GM12873 (cell line): ENCODE results near the gene NADK2.

Source experiments
- CTCF ChIP-seq: IDR thresholded peaks from 2 replicates; pipeline ENCODE4 v1.5.1; 2012; ENCODE audit warnings: low read depth, mild to moderate bottlenecking, moderate library complexity, low read length, control low read depth; ENCODE audit not compliant: insufficient read depth; ENCODE audit errors: missing control alignments

NADK2 gene

DNA sequence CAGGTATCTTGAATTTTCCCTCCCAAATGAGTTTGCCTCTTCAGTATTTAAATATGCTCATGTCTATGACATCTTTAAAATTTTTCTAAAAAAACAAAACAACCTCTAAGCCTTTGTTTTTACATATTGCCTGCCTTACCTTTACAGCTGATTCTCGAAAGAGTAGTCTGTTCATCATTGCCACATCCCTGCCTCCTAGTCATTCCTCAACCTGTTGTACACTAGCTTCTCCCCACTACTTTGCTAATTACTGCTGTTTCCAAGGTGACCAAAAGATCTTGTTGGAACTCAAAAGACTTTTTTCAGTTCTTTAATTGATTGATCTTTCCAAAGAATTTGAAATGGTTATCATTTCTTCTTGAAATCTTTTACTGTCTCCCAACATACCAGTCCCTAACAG lies 1.9 kb upstream of the NADK2 start:
- TF ChIP-seq CTCF, result no peak

- no peak for TF ChIP-seq CTCF
These were observed 1.1 kb upstream of the NADK2 start for GRCh38 chr5:36242534-36243485.

DNA sequence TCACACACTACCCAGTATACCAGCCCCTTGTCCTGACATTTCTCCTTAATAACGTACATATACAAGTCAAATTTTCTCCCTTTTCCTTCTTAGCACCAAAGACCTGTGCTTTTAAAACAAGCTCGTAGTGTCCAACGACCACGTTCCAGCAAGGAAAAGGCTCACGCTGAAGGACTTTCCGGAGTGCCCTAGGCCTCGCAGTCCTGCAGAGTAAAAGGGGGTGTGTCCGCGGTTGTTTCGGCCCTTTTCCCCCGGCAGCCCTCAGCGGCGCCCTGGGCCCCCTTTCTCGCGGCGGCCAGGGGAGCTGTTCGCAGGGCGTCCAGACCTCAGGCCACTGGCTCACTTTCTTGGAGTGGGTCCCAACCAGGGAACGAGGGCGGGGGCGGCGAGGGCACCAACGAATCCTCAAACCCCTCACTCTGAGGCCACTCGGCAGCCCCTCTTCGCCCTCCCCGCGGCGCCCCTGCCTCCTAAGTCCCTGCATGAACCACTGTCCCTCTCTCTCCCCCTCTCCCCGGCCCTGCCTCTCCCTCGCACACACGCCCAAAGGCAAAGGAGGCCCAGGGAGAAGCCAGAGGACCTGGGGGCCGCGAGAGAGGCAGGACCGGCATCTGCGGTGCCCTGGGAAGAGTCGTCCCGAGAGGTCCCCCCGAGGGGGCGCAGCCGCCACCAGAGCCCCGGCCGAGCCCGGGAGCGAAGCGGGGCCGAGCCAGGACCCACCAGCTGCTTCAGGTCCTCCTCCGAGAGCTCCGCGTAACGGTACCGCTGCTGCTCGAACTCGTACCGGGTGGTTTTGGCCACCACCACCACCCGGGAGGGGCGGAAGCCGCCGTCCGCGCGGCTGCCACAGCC lies 720 bp downstream of the NADK2 start:
- no peak for TF ChIP-seq CTCF

GRCh38 chr5:36239370-36240293 lies 2.1 kb downstream of the NADK2 start:
- TF ChIP-seq CTCF, result no peak

GRCh38 chr5:36238502-36239295 lies 3.0 kb downstream of the NADK2 start:
- no peak for TF ChIP-seq CTCF

DNA sequence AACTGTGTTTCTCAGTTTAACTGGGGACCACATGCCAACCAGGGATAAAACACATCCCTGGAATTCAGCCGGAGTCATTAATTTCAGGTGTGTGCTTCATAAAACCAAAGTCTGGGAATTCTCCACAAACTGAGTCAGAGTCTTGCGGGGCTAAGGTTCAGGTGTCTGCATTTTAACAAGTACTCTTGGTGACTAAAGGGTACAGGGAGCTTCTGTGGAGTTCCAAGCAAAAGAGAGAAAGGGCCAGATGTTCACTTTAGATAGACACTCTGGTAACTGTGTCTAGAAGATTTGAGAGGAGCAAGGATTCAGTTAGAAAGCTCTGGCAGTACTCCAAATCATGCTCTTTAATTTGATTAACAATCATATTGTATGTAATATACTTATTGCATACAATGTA lies 4.0 kb downstream of the NADK2 start:
- no peak for TF ChIP-seq CTCF
